Vagina (tissue), 2 donors: ENCODE data around the gene SLC16A11. TPM values are rescaled to one million over a fixed set of nuclear protein-coding genes. Genes with fewer than 3 reads are reported as not detected.

ENCODE experiments used
- DNase-seq, 2 donors: peaks; one replicate each; pipeline ENCODE4 v3.0.0-alpha.2; 2017; ENCODE audit errors: extremely low spot score in 2 of 2
- H3K27ac ChIP-seq: fragments of 200-600 bp; sonication (generic); one replicate; pipeline ENCODE4 v1.5.1; 2019
- H3K27me3 ChIP-seq: fragments of 200-600 bp; sonication (generic); one replicate; pipeline ENCODE4 v1.5.1; 2019
- H3K36me3 ChIP-seq, 2 donors: fragments of 200-600 bp; sonication (generic); one replicate each; pipeline ENCODE4 v1.5.1; 2017 to 2019
- H3K4me1 ChIP-seq: fragments of 200-600 bp; sonication (generic); one replicate; pipeline ENCODE4 v1.5.1; 2019
- H3K4me3 ChIP-seq, 2 donors: fragments of 200-600 bp; sonication (generic); 1 replicate in 1 of 2; 2 replicates in 1 of 2; pipeline ENCODE4 v1.5.1; 2016 to 2019
- H3K9me3 ChIP-seq: fragments of 200-600 bp; sonication (generic); one replicate; pipeline ENCODE4 v1.5.1; 2019
- POLR2A ChIP-seq, 2 donors: fragments of 450-650 bp; IDR thresholded peaks; one replicate each; pipeline ENCODE4 v1.6.1; 2017; ENCODE audit warnings: antibody characterized with exemption in 2 of 2, mild to moderate bottlenecking in 2 of 2, moderate library complexity in 2 of 2
- POLR2AphosphoS5 ChIP-seq, 2 donors: sonication (generic); formaldehyde crosslinking; IDR thresholded peaks; one replicate each; pipeline ENCODE4 v1.9.0; 2017; ENCODE audit warnings: antibody characterized with exemption in 2 of 2, mild to moderate bottlenecking in 2 of 2, low read depth in 1 of 2; ENCODE audit not compliant: insufficient read depth in 1 of 2
- intact Hi-C: fragments of 100-400 bp; cut with DNase I; formaldehyde crosslinking; loops from one replicate; pipeline ENCODE4 v1.15.1; 2023
- total RNA-seq: library from RNA; depleted of rRNA; stranded (reverse); fragments of >200 nt; gene quantifications from one replicate; pipeline ENCODE4 v1.2.3, GENCODE V29; 2016
- TF ChIP-seq, protein P1 (sequence below), 3 experiments: fragments of 450-650 bp in 2 of 3; fragments of 200-600 bp in 1 of 3; sonication (generic) in 1 of 3; IDR thresholded peaks; one replicate each; pipeline ENCODE4 v1.5.1; 2017 to 2019; ENCODE audit warnings: antibody characterized with exemption in 3 of 3, mild to moderate bottlenecking in 2 of 3, moderate library complexity in 2 of 3

The SLC16A11 gene
- total RNA-seq, 1 donor from 2014 or later = not detected

DNA sequence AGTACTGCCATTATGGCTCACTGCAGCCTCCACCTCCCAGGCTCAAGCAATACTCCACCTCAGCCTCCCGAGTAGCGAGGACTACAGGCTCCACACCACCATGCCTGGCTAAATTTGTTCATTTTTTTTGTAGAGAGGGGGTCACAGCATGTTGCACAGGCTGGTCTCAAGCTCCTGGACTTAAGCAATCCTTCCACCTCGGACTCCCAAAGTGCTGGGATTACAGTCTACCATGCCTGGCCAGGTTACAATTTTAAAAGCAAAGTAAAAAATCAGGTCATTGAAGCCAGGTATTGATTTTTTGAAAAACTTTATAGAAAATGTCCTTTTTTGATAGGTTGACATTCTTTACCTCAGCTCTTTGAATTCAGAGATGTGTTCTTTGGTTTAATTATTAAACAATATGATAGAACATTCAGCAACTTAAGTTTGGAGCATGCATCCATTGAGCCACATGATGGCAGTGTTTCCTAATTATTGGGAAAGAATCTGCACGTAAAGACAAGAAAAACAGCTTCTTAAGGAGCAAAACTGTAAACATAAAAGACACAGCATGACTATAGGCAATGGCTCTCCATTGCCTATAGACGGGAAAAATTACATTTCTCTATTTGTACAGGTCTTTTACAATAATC is 1.7 kb upstream of the SLC16A11 start:
- no peaks in the 10 kb centered on the region for H3K36me3 ChIP-seq
- peaks cover 33% of the 10 kb centered on the region for H3K4me1 ChIP-seq
- intact Hi-C loops = no loop called here
- H3K27ac ChIP-seq = peak overlapping the region; percentile 59
- H3K27me3 ChIP-seq = no peaks in the 10 kb centered on the region
- no peak for DNase-seq
- H3K9me3 ChIP-seq = no peaks in the 10 kb centered on the region
- peak overlapping the region; percentile 31 to 33 for H3K4me3 ChIP-seq
- TF ChIP-seq, protein P1, sequence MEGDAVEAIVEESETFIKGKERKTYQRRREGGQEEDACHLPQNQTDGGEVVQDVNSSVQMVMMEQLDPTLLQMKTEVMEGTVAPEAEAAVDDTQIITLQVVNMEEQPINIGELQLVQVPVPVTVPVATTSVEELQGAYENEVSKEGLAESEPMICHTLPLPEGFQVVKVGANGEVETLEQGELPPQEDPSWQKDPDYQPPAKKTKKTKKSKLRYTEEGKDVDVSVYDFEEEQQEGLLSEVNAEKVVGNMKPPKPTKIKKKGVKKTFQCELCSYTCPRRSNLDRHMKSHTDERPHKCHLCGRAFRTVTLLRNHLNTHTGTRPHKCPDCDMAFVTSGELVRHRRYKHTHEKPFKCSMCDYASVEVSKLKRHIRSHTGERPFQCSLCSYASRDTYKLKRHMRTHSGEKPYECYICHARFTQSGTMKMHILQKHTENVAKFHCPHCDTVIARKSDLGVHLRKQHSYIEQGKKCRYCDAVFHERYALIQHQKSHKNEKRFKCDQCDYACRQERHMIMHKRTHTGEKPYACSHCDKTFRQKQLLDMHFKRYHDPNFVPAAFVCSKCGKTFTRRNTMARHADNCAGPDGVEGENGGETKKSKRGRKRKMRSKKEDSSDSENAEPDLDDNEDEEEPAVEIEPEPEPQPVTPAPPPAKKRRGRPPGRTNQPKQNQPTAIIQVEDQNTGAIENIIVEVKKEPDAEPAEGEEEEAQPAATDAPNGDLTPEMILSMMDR (IDR thresholded peaks at IDR 0.05) = peak; percentile 61 to 71 (median 69)
- TF ChIP-seq POLR2A (IDR thresholded peaks at IDR 0.05) (no peak), POLR2AphosphoS5 (IDR thresholded peaks at IDR 0.05; ENCODE audit: insufficient read depth in 1 of 2, low read depth in 1 of 2) (peak in 1 of 2 donors; percentile 71)

DNA sequence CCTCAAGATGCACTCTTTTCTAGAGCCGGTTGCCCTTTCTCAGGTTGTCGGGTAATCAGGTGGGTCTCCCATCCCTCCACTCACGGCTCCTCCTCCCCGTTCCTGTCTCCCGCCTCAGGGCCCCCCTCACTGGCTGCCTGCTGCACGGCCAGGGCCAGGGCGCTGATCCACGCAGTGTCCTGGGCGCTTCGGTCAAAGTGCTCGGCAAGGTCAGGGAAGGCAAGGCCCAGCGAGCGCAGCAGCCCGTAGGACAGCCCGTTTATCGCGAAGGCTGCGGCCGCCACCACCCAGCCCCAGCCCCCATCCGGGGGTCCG is 753 bp downstream of the SLC16A11 start:
- H3K27ac ChIP-seq = peak overlapping the region; percentile 68
- no peaks in the 10 kb centered on the region for H3K9me3 ChIP-seq
- H3K27me3 ChIP-seq = no peaks in the 10 kb centered on the region
- peak overlapping the region; percentile 48 to 50 for H3K4me3 ChIP-seq
- no peak for DNase-seq
- intact Hi-C loops = no loop called here
- H3K4me1 ChIP-seq = peaks cover 33% of the 10 kb centered on the region
- TF ChIP-seq POLR2AphosphoS5 (IDR thresholded peaks at IDR 0.05; ENCODE audit: insufficient read depth in 1 of 2, low read depth in 1 of 2) (no peak), POLR2A (IDR thresholded peaks at IDR 0.05) (no peak)
- TF ChIP-seq, protein P1 (IDR thresholded peaks at IDR 0.05) = no peak
- no peaks in the 10 kb centered on the region for H3K36me3 ChIP-seq

DNA sequence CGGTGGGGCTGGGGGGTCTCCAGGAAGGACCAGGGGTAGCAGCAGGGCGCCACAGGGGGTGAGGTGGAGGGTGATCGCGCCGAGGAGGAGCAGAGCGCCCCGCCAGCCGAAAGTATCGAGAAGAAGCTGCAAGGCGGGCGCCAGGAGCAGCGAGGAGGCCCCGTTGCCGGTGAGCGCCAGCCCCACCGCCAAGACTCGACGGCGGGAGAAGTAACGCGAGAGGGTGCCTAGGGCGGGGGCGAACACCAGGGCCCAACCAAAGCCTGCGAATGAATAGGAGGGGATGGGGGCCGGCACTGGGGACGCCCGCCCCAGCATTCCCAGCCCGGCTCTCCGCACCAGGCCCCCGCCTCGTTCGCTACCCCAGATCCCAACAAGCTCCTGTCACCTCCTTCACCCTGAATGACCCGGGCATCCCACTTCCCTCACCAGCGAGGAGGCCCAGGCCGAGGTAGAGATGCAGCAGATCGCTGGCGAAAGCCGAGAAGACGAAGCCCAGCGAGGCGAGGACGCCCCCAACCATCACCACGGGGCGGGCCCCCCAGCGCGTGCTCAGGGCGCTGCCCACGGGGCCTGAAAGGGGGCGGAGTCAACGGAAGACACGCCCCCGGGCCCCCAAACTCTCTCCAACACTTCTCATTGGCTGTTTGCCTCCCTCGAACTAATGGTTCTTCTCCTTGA is 1.3 kb downstream of the SLC16A11 start:
- Histone ChIP-seq H3K36me3 (no peaks in the 10 kb centered on the region), H3K4me3 (peak overlapping the region; percentile 48 to 50), H3K27me3 (no peaks in the 10 kb centered on the region), H3K9me3 (no peaks in the 10 kb centered on the region), H3K27ac (peak overlapping the region; percentile 68), H3K4me1 (peaks cover 33% of the 10 kb centered on the region)
- DNase-seq = no peak
- intact Hi-C loops = no loop called here
- TF ChIP-seq POLR2A (IDR thresholded peaks at IDR 0.05) = no peak
- no peak for TF ChIP-seq POLR2AphosphoS5 (IDR thresholded peaks at IDR 0.05; ENCODE audit: insufficient read depth in 1 of 2, low read depth in 1 of 2)
- TF ChIP-seq, protein P1 (IDR thresholded peaks at IDR 0.05) = no peak

DNA sequence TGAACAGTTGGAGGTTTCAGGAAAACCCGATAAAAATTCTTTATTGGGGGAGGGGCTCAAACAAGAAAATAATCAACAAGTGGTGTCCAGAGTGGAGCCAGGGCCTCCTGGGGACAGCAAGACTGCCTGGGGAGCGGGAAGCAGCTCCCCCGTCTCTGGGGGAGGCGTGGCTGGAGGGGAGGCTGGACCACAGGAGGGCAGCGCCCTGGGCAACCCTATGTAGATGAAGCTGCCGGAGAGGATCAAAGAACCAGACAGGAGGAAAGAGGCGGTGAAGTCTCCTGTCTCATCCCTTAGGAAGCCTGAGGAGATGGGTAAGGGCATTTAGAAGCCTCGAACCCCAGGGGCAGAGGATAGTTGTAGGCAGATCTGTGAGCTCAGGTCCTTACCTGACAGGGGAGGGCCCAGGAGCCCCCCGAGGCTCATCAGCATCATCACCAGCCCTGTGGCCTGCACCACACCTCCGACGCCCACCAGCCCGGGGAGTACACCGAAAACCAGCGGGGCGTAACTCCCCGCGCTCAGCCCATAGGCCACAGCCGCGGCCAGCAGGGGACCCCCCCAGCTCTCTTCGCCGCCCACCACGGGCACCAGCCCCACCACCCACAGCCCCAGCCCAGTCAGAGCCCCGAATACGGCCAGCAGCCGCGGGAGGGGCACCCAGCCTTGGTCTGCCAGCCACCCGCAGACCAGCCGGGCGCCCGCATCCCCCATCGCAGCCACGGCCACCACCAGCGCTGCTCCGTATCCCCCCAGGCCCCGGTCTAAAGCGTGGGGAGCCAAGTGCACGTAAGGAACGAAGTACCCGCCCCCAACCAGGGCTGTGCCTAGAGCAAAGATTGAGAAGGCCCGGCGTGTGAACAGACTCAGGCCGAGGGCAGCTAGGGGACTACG is 2.0 kb downstream of the SLC16A11 start:
- intact Hi-C loops = no loop called here
- Histone ChIP-seq H3K4me3 (peak overlapping the region; percentile 48 to 50), H3K36me3 (no peaks in the 10 kb centered on the region), H3K27ac (peak overlapping the region; percentile 68), H3K4me1 (peaks cover 35% of the 10 kb centered on the region), H3K9me3 (no peaks in the 10 kb centered on the region), H3K27me3 (no peaks in the 10 kb centered on the region)
- TF ChIP-seq, protein P1 (IDR thresholded peaks at IDR 0.05) = no peak
- TF ChIP-seq POLR2A (IDR thresholded peaks at IDR 0.05) (no peak), POLR2AphosphoS5 (IDR thresholded peaks at IDR 0.05; ENCODE audit: insufficient read depth in 1 of 2, low read depth in 1 of 2) (no peak)
- no peak for DNase-seq
